A549 (cell line): ENCODE measurements around the gene AMOTL1.

Experiments used
- MAZ ChIP-seq: fragments of 150-350 bp; IDR thresholded peaks from 2 replicates; pipeline ENCODE4 v1.6.1; 2014; ENCODE audit warnings: antibody characterized with exemption, low read depth, low read length, borderline replicate concordance
- RNF2 ChIP-seq: fragments of 200-600 bp; sonication (generic); IDR thresholded peaks from 2 replicates; pipeline ENCODE4 v1.6.1; 2016; ENCODE audit warnings: low read depth, mild to moderate bottlenecking, antibody characterized with exemption, moderate library complexity, borderline replicate concordance

DNA sequence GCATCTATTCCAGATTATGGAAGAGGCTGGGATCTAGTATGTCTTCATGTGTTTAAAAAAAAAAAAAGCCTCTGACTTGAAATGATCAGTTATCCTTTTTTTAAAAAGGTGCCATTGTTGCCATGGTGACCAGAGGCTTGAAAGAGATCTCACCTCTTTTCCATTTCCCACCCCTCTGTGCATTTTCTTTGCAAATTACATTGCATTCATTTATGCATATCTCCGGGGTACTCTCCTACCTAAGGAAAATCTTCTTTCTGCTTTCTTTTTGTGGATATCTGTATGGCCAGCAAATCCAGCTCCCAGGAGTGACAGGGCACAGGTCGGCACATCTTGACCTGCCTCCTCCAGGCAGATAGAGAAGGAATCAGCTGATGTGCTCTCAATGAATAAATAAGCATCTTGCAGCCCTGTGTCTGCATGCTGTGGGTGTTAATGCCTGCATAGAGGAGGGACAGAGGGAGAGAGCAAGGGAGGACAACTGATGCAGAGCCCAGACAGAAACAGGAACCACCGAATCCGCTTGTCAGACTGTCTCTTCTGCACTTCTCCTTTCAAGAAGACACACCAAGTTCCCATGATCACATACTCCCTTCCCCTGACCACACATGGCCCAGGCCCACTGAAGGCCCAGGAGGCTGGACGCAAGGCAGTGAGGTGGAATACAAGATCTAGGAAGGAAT is 154.3 kb downstream of the AMOTL1 start:
- TF ChIP-seq MAZ (no peak), RNF2 (no peak)
